GM06990 (cell line): ENCODE results near the gene NLGN4X.

ENCODE experiments used
- DNase-seq: peaks from one replicate; pipeline ENCODE4 v3.0.0-alpha.2; 2011; ENCODE audit not compliant: insufficient read length; ENCODE audit errors: extremely low read depth
- H3K27me3 ChIP-seq: replicated peaks from 2 replicates; pipeline ENCODE4 v1.6.0; 2011; ENCODE audit warnings: low read length; ENCODE audit not compliant: control insufficient read depth, insufficient read depth
- H3K36me3 ChIP-seq: 2 replicates; pipeline ENCODE4 v1.5.1; 2011; ENCODE audit warnings: low read length; ENCODE audit not compliant: control insufficient read depth, insufficient read depth
- H3K4me3 ChIP-seq: replicated peaks from 2 replicates; pipeline ENCODE4 v1.5.1; 2011; ENCODE audit warnings: low read depth, mild to moderate bottlenecking, control low read depth, low read length
- CTCF ChIP-seq: IDR thresholded peaks from 2 replicates; pipeline ENCODE4 v1.5.1; 2011; ENCODE audit warnings: low read length, control low read depth, mild to moderate bottlenecking, inconsistent platforms; ENCODE audit not compliant: insufficient read depth, poor library complexity, severe bottlenecking

The NLGN4X gene

DNA sequence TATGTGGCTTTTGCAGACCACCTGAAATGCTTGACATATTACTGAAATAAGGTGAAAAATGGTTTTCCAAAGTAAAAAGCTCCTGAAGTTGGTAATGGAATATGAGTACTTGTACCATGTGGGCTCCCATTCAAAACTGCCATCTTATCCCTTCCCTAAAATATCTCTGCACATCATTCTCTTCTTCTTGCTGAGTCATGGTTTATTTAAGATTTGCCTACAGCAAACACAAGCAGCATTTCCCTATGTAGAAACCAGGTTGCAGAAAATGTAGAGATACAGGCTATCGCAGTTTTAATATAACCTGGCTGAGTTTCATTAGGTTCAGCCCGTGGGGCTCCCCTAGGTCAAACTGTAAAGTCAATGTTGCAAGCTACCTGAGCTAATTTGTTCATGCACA lies 270.1 kb downstream of the NLGN4X start:
- Histone ChIP-seq H3K36me3 (no peaks in the 10 kb centered on the region), H3K4me3 (no peak overlapping the region), H3K27me3 (no peaks in the 10 kb centered on the region)
- DNase-seq = no peak
- no peak for TF ChIP-seq CTCF

DNA sequence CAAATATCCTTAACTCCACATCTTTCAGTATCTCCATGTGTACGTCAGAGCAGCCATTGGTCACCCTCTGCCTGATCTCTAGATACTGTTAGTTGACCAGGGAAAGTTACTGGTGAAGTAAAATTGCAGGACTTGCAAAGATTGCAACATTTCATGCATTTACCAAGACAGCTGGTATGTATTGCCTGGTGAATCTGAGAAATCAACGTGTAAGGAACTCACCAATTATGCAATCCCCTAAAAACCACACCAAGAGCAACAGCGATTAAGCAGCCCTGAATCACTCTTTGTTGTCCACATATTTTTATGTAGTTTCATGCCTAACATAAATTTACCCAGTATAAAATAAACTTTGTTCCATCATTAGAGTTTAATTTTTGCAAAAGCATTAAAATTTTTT lies 271.2 kb downstream of the NLGN4X start:
- Histone ChIP-seq H3K27me3 (no peaks in the 10 kb centered on the region), H3K4me3 (no peak overlapping the region), H3K36me3 (no peaks in the 10 kb centered on the region)
- DNase-seq = no peak
- no peak for TF ChIP-seq CTCF

DNA sequence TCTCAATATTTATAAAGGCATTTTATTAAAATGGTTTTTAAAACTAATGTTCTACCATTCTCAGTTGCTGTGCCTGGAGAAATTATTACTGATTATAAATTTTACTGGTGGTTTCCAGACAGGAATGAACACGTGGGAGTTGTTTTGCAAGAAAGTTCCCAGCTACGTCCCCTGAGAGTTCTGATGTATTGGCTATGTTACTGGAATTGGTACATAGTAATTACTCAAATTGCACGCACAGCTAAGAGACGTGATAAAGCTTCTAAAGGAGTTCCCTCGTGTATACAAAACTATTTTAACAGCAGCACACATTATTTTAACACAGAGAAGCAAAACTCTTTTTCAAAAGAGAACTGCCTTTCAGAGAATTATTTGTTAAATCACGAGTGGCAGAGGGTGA lies 292.2 kb downstream of the NLGN4X start:
- Histone ChIP-seq H3K36me3 (no peaks in the 10 kb centered on the region), H3K27me3 (no peaks in the 10 kb centered on the region), H3K4me3 (no peak overlapping the region)
- TF ChIP-seq CTCF = no peak
- no peak for DNase-seq

DNA sequence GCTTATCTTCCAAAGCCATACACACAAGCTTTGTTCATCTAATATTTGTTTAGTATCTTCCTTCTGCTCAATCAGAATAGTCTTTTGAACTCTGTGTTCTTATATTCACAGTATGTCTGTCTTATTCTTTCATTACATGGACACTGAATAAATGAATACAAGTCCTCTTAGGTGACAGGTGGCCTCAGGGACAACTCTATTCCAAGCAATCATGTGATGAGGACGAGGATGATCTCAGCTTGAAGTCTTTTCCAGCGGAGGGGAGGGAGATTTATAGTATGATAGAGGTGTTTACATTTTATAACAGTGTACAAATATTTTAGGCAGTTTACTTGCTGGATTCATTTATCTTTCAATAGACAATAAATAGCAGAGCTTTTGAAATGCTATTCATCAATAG lies 300.4 kb downstream of the NLGN4X start:
- no peak for TF ChIP-seq CTCF
- Histone ChIP-seq H3K4me3 (no peak overlapping the region), H3K27me3 (no peaks in the 10 kb centered on the region), H3K36me3 (no peaks in the 10 kb centered on the region)
- no peak for DNase-seq

GRCh38 chrX:5916945-5917344 lies 311.7 kb downstream of the NLGN4X start:
- Histone ChIP-seq H3K27me3 (no peaks in the 10 kb centered on the region), H3K4me3 (no peak overlapping the region), H3K36me3 (no peaks in the 10 kb centered on the region)
- peak; percentile 2 for TF ChIP-seq CTCF
- DNase-seq = no peak

DNA sequence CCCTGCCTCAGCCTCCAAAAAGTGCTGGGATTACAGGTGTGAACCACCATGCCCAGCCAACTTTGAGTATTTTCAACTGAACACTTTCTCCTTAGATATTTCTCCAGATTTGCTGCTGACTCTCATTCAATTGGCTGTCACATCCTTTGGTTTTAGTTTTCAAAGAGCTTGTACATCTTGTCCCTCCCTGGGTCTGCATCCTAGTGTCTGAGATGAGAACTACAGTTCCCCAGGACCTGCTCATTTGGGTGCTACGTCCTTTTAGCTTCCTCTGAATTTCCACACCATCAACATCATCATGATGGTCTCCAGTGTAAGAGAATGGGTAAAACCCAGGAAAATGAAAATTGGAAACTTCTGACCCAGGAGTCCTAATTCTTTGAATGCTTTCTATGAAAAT lies 312.9 kb downstream of the NLGN4X start:
- TF ChIP-seq CTCF = no peak
- DNase-seq = no peak
- no peak overlapping the region for H3K4me3 ChIP-seq
- no peaks in the 10 kb centered on the region for H3K36me3 ChIP-seq
- no peaks in the 10 kb centered on the region for H3K27me3 ChIP-seq
